Measurements from ENCODE around the gene CAPZA1.

DNA sequence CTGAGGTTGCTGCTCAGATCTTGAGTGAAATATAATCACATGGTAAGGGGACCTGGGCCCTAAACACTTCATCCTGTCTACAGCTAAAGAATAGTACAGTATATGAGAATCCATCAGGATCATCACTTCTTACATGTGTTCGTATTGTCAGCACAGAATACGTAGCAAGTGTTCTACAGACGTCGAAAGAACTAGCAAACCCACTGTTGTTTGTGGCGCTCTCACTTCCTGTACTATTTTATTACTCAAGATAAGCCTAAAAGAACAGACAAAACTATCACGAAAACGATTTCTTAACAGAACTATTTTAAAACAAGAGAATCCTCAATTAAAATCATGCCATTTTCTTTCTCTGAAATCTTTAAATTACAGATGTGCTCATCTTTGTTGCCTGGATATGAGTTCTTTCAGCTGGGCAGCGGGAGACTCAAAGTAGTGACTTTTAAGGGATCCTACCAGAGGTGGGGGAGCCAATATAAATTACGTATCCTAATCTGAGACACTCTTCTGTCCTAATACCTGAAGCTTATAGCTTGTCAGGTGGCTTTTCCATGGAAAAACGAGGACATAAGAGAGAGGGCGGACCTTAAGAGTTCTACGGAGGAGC is 1.4 kb upstream of the CAPZA1 start:
- TF ChIP-seq EZH2 (IDR thresholded peaks at IDR 0.05; ENCODE audit: low read depth, low read length, severe bottlenecking) (no peak), RFX5 (IDR thresholded peaks at IDR 0.05; ENCODE audit: borderline replicate concordance, low read depth, low read length) (no peak), PHF8 (conservative IDR thresholded peaks at IDR 0.05; ENCODE audit: low read depth, low read length) (no peak), CTCF (IDR thresholded peaks at IDR 0.05; ENCODE audit: control extremely low read depth in 1 of 3, insufficient read depth in 1 of 3, low read depth in 1 of 3, low read length in 3 of 3) (no peak), SP1 (IDR thresholded peaks at IDR 0.05; ENCODE audit: low read depth, low read length) (no peak), POLR2A (IDR thresholded peaks at IDR 0.05; ENCODE audit: control extremely low read depth in 1 of 2, low read depth in 2 of 2, low read length in 2 of 2) (peak in 1 of 2 experiments; percentile 22; a peak in 1 of 3 replicates), TBP (IDR thresholded peaks at IDR 0.05; ENCODE audit: low read depth, low read length) (no peak), EP300 (IDR thresholded peaks at IDR 0.05; ENCODE audit: borderline replicate concordance in 1 of 2, low read depth in 2 of 2, low read length in 2 of 2) (no peak), YY1 (IDR thresholded peaks at IDR 0.05; ENCODE audit: low read depth, low read length) (no peak)
